ENCODE results near the gene TTC7B.

TTC7B gene

DNA sequence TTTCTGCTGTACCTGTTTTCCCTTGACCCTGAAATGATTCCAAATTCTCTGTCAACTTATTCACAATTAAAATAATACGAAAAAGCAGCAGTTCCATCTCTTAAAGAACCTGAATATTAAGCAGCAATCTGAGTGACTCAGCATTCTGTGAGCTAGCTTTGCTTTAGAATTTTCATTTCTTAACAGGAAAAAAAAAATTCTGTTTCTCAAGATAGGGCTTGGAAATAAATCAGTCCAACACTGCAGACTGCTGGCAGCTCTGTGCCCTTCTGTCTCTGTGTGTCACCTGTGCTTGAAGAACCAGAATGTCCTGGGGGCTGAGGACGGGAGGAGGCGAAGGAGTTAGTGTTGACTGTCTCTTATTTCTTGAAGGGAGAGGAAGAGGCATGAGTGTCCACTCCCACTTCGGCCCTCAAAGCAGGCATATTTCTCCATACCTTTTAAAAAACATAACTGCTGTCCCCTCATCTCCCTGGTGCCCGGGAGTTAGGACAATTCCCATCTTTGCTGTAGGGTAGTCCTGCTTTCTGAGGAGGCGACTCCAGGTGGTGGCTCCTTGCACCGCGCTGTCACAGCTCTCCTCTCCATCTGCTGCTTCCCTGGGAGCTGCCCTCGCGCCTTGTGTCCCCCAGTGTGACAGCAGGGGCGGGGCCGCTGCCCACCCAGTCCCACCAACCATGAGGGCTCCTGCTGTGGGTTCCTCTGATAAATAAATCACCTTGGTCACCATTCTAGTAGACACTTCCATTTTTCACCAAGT, 216.3 kb downstream of the TTC7B start:
- DNase-seq (ENCODE audit: low read depth in 2 of 2): no peak

DNA sequence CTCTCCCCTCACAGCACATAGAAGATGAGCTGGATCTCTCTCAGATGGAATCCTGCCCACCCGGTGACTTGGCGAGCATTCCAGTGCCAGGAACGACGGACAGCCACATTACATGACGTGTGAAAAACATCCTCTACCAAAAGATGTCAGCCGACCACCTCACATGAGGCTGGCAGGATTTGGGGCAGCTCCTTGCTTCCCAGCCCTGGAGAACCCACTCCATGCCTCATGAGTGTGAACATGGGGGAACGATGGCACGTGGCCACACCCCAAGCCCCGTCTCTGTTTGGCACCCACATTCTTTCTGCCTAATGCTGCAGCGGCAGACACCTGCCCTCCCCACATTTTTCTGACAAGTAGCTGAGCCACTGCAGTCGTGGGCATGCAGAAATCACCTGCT, 216.9 kb downstream of the TTC7B start:
- no peak for DNase-seq (ENCODE audit: low read depth in 2 of 2)

DNA sequence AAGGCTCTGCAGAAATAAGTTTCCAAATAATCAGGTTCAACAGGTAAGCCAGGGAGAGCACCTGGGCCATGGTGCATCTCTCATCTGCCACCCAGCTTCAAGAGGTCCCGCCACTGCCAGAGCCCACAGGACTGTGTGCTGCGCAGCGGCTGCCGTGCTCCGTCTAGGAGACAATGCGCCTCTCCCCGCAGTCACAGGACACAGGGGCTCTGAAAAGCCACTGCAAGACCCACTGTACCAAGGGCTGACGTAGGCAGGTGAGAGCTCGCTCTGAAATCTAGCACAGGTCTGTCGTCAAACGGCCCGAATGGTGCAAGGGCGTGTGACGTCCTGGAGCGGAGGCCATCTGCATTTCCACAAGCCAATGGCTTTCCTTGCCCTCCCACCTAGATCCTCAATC, 218.3 kb downstream of the TTC7B start:
- no peak for DNase-seq (ENCODE audit: low read depth in 2 of 2)

DNA sequence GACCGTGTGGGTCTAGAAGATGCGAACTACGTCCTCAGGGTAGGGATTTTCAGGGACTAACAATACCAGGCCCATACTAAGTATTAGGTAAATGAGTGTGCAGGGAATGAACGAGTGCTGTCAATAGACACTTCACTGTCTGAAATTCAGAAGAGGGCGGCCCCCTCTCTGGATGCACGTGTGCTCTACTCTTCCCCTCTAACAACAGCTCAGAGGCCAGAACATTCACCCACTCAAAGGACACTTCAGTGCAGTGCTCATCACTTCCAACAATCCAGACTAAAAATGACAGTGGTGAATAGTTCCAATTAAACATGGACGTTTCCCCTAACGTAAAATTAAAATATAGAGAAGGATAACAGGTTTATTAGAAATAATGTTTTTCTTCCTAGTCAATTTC, 219.5 kb downstream of the TTC7B start:
- no peak for DNase-seq (ENCODE audit: low read depth in 2 of 2)

DNA sequence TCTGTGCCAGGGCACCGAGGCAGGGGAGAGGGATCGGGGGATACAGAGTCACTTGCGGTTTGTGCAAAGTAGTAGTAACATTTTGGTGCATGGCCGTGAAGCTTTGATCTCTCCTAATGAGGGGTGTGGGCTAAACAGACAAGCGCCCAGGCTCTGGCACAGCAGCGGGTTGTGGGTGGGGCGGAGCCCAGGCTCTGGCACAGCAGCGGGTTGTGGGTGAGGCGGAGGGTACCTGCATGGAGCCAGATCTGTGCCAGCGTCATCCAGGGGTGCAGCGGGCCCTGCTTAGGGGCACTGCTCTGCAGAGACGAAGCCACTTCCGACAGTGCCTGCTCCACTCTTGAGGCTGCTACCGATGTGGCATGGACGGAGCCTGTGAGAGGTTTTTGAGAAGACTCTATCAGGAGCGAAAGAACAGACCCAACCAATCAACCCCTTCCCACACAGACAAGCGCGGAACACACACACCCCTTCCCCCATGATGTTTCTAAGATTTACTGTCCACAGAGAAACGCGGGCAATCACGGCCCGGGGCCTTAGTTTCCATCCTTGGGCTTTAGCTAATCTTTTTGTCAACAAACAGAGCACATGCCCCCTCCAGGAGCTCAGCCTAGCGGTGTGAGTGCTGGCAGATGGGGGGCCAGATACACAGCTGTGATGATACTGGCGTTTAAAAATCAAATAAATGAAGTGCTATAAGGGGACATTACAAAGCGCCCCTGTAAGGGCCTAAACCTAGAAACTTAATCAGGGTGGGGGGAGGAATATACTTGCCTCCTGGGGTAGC, 222.8 kb downstream of the TTC7B start:
- no peak for DNase-seq (ENCODE audit: low read depth in 2 of 2)

DNA sequence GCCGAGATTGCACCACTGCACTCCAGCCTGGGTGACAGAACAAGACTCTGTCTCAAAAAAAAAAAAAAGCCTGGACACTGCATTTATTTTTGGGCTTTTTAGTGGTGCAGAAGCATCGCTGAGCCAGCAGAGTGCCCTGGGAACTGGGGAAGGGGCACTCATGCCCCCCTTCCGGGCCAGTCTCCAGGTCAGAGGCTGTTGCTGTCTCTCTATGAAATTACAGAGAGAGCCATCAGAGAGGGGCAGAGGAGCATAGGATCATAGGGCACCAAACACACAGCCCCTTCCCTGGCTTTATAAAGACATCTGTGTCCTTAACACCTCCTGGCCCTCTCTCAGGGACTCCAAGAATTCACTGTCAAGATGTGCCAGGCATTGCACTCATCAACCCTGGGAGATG, 223.6 kb downstream of the TTC7B start:
- DNase-seq (ENCODE audit: low read depth in 2 of 2): no peak

DNA sequence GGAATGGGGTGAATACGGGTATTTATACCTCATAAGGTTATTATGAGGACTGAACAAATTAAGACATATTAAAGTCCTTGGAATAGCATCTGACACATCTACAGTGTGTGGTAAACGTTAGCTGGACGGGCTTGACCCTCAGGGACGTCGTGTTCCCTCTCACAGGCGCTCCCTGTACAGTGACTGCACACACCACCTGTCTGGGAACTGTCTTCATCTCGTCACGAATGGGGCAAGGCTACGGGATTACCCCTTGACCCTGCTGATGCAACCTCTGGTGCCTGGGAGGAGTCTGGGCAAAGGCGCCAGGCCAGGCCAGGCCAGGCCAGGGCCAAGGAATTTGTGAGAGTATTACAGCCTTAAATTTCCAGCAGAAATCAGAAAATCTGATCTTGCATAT, 228.3 kb downstream of the TTC7B start:
- no peak for DNase-seq (ENCODE audit: low read depth in 2 of 2)

DNA sequence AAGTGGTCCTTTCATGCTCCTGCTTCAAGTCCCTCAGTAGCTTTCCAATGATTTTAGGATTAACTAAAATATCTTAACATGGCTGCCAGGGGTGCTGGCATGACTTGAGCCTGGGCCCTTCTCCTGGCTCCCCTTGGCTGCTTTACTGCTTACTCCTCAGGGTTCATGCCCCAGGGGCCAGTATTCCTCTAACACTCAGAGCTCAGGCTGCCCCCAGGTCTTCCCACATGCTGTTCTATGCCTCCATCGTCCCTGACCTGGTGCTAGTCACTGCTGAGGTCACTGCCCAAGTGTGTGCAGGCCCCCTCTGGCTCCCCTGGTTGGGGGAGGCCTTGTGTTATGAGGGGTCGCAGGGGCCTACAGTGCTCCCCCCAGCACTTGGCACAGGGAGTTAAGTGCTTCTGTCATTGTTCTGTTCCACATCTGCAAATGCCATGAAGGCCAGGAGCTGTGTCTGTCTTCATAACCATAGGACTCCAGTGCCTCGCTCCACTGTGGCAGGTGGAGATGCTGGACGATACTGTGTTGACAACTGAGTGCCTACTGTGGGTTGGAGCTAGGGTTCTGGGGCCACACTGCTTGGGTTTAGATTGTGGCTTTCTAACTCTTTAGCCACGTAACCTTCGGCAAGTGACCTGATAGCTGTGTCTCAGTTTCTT, 228.8 kb downstream of the TTC7B start:
- no peak for DNase-seq (ENCODE audit: low read depth in 2 of 2)

DNA sequence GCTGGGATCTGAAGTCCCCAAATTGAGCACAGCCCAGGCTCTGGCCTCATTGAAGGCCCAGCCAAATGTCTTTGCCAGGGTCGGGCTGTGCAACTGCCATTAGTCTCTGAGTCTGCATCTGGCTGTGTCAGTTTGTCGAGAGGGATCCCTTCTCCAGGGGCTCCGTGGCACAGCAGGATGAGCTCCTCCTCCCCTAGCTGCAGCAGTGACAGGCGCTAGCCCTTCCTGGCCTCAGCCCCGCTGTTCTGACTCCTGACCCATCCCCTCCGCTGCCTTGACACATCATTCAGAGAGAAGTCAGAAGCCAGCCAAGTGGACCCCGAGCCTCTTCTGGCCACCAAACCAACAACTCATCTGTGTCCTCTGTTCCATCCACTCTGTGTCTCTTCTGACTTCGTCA, 231.1 kb downstream of the TTC7B start:
- no peak for DNase-seq (ENCODE audit: low read depth in 2 of 2)

DNA sequence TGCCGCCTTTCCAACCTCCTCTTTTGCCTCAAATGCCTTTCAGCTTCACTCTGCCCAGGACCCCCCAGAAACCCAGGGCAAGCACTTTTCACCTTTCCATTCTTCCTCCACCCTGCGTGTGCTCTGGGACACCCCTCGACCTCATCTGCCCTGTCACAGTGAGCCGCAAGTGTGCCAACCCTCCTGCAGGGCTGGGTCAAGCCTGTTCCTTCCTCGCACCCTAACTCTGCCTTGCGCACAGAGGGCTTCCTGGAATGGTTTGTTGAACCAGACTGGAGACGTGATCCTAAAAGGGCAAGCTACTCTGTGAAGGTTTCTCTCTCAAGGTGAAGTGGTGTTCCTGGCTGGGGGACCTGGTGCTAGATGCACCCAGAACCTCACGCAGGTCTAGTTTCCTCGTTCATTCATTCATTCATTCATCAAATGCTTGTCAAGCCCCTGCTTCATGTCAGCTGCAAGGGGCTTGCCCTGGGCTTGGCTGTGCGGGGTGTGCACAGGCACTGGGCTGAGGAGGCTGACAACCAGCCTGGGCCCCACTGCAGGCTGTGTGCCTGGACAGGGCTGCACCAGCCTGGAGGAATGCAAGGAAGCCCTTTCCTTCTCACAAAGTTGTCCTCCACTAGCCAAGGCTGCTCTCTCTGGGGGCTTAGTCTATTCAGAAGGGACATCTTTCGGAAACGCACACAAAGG, 232.2 kb downstream of the TTC7B start:
- DNase-seq (ENCODE audit: low read depth in 2 of 2): no peak

DNA sequence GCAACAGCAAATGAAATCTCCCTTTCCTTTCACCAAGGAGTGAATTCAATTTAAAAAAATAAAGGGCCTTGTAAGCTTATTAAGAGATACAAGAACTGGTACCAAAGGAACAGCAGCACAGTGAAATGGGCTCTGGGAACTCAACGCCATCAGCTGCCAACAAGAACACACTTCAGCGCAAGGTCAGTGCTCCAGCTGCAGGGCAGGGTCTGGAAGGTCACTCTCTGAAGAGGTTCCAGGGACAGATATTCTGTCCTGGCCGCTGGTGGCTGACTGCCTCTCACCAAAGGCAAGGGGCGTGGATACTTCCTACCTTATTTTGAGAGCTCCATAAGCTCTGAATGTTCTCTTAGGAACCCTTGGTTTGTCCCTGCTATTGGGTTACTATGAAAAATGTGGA, 232.8 kb downstream of the TTC7B start:
- no peak for DNase-seq (ENCODE audit: low read depth in 2 of 2)

DNA sequence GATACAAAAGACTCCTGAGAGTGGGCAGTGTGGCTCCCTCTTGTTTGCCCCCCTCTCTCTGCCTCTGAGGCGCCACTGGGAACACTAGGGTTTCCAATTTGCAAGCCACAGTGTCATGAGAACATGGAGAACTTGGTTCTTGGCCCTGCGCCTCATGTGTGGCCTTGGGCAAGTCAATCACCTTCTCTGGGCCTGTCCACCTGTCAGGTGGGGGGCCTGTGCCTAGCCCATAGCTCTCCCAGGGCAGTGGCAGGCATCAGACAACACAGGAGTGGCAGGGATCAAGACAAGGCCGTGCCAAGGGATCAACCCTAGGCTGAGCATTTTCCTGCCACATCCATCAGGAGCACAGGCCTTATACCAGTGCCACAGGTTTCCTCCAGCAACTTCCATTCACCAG, 234.1 kb downstream of the TTC7B start:
- no peak for DNase-seq (ENCODE audit: low read depth in 2 of 2)

DNA sequence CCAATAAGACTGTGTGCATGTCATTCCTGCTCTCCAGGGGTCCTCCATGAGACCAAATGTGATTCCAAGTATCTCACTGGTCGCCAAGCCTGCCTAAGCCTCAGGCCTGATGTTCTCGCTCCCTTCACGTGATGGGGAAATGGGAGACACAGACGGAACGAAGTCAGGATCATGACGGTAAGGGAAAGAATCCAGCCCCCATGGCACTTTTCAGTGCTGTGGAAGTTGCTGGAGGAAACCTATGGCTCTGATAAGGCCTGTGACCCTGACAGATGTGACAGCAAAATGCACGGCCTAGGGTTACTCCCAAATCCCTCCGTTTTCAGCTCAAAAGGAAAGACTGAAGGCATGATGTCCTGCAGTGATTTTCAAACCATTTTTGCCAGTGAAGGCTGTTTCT, 234.5 kb downstream of the TTC7B start:
- DNase-seq (ENCODE audit: low read depth in 2 of 2): no peak

DNA sequence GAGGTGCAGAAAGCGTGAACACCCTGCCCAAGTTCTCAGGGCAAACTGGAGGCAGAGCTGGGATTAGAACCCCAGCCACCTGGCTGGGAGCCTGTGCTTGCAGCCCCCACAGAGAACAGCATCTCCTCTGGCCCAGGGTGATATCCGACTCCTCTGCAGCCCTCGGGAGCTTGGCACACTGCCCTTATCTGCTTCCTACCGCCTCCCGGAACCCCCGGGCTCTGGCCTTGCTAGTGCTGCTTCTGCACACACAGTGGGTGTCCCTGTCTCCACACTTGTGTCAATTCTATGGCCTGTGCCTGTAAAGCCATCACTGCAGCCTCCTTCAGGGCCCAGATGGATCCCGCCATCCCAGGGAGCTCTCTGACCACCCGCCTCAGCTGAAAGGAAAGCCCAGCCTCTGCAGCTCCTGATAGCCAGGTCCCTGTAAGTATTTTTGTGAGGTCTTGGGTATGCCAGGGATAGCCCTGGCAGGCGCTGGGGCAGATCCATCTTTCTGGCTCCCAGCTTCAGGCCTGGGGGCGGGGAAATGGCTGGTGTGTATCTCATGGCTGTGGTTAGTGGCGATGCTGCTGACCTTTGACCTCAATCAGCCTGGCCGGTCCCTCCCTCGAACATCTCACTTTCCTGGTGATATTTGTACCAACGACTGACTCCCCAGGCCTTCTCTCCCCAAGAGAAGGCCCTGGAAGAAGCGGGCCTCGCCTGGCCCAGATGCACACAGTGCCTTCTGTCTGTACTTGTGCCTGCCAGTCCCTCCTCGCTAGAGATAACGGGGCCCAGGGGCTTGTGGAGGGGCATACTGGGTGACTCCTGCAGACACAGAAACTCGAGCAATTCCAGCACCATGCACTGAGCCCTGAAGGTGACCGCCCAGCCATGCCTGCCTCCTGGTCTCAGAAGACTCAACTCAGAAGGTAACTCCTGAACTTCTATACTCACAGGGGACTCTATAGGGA, 235.6 kb downstream of the TTC7B start:
- no peak for DNase-seq (ENCODE audit: low read depth in 2 of 2)

DNA sequence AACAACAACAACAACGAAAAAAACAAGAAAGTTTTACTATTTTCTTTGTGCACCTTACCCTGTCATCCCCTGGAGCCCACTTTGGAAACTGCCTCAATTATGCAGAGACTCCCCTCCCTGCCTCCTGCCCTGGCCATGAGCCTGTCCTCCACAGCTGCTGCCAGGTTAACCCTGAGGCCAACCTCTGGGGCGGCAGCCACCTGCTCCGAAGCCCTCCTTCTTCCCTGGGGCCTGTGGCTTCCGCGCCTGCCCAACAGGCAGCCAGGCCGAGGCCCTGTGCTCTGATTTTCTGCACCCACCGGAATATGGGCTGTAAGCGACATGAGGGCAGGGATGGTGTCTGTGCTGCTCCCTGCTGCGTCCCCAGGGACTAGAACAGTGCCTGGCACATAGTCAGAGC, 236.4 kb downstream of the TTC7B start:
- DNase-seq (ENCODE audit: low read depth in 2 of 2): no peak

DNA sequence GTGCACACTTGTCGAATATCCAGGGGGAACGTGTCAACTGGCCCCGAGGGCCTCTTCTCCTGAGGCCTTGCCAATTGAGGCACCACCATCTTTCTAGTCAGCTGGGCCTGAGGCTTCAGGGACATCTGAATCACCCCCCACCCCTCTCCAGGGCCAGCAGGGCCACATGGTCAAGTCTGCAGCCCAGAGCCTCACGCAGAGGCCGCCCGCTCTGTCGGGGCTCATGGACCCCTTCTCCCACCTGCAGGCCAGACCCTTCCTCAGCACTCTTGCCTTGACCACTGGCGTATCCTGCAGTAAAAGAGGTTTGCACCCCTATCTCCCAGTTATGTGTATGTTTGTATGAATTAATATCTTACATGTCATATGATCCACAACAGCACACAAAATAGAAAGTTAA, 237.1 kb downstream of the TTC7B start:
- no peak for DNase-seq (ENCODE audit: low read depth in 2 of 2)

DNA sequence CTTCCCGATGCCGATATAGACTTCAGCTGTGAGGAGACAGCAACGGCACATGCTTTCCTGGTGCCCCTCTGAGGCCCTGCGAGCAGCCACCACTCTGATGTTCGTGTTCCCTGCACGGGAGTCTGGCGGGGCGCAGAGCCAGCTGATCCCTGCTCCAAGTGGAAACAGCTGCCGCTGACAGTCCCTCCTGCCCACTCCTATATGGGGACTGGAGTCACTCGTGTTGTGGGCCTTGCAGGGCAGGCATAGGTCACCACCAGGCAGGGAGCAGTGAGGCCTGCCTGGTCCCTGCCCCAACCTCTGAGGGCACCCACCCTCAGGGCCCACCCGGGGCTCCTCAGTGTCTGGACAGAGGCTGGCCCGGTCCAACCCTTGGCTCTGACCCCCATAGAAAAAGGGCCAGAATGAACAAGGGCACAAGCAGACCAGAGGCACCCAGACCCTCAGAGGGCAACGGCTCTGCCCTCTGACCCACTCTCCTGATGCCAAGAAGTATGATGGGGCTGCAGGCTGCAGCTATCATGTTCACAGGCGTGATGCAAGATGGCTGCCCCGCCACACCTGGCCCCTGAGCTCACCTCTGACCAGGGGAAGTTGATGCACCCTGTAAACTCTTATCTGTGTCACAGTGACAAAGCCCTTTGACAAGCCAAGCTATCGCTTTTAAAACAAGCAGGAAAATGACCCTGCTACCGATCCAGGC, 237.8 kb downstream of the TTC7B start:
- no peak for DNase-seq (ENCODE audit: low read depth in 2 of 2)

DNA sequence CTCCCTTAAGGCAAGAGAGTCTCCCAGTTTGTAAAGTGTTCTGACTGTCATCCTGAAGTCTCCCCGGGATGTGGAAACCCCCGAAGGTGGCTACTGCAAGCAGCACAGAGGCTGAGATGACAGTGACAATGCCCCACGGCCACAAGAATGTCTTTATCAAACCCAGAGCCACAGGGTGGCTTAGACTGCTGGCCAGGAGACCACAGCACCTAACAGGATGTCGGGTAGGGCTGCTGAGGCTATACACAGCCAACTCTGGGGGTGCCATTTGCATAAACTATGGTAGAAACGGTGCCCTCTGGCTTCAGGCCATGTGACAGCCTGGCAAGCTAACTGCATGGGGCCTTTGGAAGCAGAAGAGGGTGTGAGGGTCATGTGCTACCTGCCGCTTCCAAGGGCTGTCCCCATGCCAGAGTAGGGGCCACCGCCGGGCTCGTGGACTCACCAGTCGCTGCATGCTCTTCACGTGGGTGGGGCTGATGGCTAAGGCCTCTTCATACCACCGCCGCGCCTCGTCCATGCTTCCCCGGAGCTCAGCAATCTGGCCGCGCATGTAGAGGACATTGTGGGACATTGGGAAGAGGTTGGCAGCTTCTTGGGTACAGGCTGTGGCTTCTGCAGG, 238.5 kb downstream of the TTC7B start:
- DNase-seq (ENCODE audit: low read depth in 2 of 2): no peak

DNA sequence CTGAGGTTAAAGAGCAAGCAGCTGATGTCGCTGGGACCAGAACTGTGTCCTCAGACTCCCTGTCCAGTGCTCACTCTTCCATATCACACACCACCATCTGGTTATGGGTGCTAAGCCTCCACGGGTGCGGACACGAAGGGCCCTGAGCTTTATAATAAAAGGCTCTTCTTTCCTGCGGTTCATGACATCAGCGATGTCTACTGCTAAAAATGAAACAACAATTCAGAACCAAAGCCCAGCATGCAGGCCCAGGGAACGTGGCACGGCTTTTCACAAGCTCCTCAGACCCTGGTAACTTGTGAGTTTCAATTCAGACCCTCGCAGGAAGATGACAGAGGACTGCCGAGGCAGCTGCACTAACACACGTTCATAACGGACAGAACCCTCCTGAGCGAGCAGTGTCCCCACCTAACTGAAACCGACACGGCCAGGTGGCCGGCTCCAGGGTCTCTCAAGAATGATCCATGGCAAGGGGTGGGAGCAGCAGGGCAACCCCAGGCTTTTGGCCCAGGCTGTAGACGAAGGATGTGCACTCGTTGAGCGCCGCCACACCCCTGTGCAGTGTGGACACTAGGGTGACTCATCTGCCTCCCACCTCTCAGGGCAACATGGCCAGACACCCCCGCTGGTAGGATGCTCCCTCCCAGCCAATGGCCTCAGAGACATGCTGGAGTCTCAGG, 239.1 kb downstream of the TTC7B start:
- DNase-seq (ENCODE audit: low read depth in 2 of 2): no peak

DNA sequence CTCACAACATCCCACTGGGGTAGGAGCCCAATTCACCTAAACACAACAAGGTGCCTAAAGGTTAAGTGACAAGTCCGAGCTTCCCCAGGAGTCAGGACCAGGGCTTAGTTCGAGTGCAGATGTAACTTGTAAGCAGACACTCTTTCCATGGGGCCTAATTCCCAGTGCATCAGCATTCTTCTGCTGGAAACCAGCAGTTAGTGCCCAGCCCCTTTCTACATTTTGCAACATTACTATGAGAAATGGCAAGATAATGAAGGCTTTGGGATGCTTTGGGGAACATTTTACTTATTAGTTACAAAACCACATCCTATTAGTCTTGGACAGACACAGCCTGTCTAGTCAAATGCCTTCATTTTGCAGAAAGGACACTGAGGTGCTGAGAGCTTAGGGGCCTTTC, 239.6 kb downstream of the TTC7B start:
- DNase-seq (ENCODE audit: low read depth in 2 of 2): no peak
